ENCODE data around the gene SMCO3. TPM values are rescaled to one million over a fixed set of nuclear protein-coding genes. Genes with fewer than 3 reads are reported as not detected.

SMCO3 gene
- polyA plus RNA-seq, 2 of the 4 experiments (the other 2 are of a cell fraction): 0.06 TPM; not detected in 1

- peak; percentile 46 to 70 for DNase-seq (ENCODE audit: low read depth in 1 of 2, low spot score in 1 of 2)
- Histone ChIP-seq H3K9me3 (peaks cover 11% of the 10 kb centered on the region; the same call in 2 of the 3 replicates), H3K4me2 (peak overlapping the region; percentile 65), H3K4me3 (no peak overlapping the region), H3K27ac (peak overlapping the region; percentile 80 to 86), H3K4me1 (peaks cover 59% of the 10 kb centered on the region)
- FAIRE-seq: no peak
- ChIA-PET CTCF (interaction anchor here (1.0 to 2.7 kb wide), 2 partner anchors 30 to 38 kb away, joined by 3 to 12 read pairs; partner anchors contain the start of genes C12orf60 and WBP11), POLR2A (no interaction called here)
- 12% methylated on average over 3 of the region's 3 CpGs for WGBS (ENCODE audit: missing lambda C conversion rate)
- peak in 1 of 2 experiments; percentile 66; a peak in 3 of 6 replicates for ATAC-seq
- no peak for TF ChIP-seq ZSCAN20 (CRISPR knock-in tag; IDR thresholded peaks at IDR 0.05)
- TF ChIP-seq HMGXB4 (CRISPR knock-in tag; IDR thresholded peaks at IDR 0.05; ENCODE audit: borderline replicate concordance): no peak
- TF ChIP-seq ZNF302 (CRISPR knock-in tag; IDR thresholded peaks at IDR 0.05): no peak
- peak in 1 of 2 experiments; percentile 41; a peak in 1 of 5 replicates for TF ChIP-seq EP300 (IDR thresholded peaks at IDR 0.05)
- no peak for TF ChIP-seq FOSB (CRISPR knock-in tag; IDR thresholded peaks at IDR 0.05)
- peak; percentile 67 for TF ChIP-seq MAX (IDR thresholded peaks at IDR 0.05)
- no peak for TF ChIP-seq RCOR1 (IDR thresholded peaks at IDR 0.05; ENCODE audit: low read depth, low read length)
- TF ChIP-seq FOXS1 (CRISPR knock-in tag; IDR thresholded peaks at IDR 0.05): no peak
- no peak for TF ChIP-seq EHF (CRISPR knock-in tag; IDR thresholded peaks at IDR 0.05)
- no peak for TF ChIP-seq FOSL2 (IDR thresholded peaks at IDR 0.05)
- peak; percentile 31; the same call in 1 of the 2 replicates for TF ChIP-seq FOSL2 (CRISPR knock-in tag; IDR thresholded peaks at IDR 0.05)
- TF ChIP-seq NPAS2 (CRISPR knock-in tag; IDR thresholded peaks at IDR 0.05; ENCODE audit: borderline replicate concordance): no peak
- TF ChIP-seq HDAC2 (IDR thresholded peaks at IDR 0.05): no peak
- no peak for TF ChIP-seq KDM1A (IDR thresholded peaks at IDR 0.05; ENCODE audit: low read depth)
- no peak for TF ChIP-seq RAD21 (conservative IDR thresholded peaks at IDR 0.05 in 1 of 2, IDR thresholded peaks at IDR 0.05 in 1 of 2)
- TF ChIP-seq MYC (IDR thresholded peaks at IDR 0.05; ENCODE audit: borderline replicate concordance, low read length): no peak
- TF ChIP-seq USF2 (IDR thresholded peaks at IDR 0.05): no peak
- no peak for TF ChIP-seq CBX8 (IDR thresholded peaks at IDR 0.05)
- no peak for TF ChIP-seq SREBF2 (IDR thresholded peaks at IDR 0.05)
- no peak for TF ChIP-seq HOXB13 (CRISPR knock-in tag; IDR thresholded peaks at IDR 0.05; ENCODE audit: low read depth)
- TF ChIP-seq POLR2AphosphoS2 (conservative IDR thresholded peaks at IDR 0.05; ENCODE audit: low read length): no peak
- TF ChIP-seq ZC3H11A (IDR thresholded peaks at IDR 0.05): no peak
- no peak for TF ChIP-seq POLR2A (IDR thresholded peaks at IDR 0.05; ENCODE audit: low read length)
- no peak for TF ChIP-seq JUNB (IDR thresholded peaks at IDR 0.05)
- TF ChIP-seq ESRRA (IDR thresholded peaks at IDR 0.05; ENCODE audit: borderline replicate concordance, low read length): no peak
- no peak for TF ChIP-seq CHD2 (IDR thresholded peaks at IDR 0.05; ENCODE audit: low read length, partially characterized antibody)
- TF ChIP-seq NR3C1 (IDR thresholded peaks at IDR 0.05): no peak
- no peak for TF ChIP-seq BHLHE40 (IDR thresholded peaks at IDR 0.05; ENCODE audit: low read depth, low read length)
- no peak for TF ChIP-seq HOXB5 (CRISPR knock-in tag; IDR thresholded peaks at IDR 0.05)
- no peak for TF ChIP-seq SMC3 (IDR thresholded peaks at IDR 0.05)
- TF ChIP-seq E2F6 (IDR thresholded peaks at IDR 0.05; ENCODE audit: borderline replicate concordance, low read depth): no peak
- TF ChIP-seq CBX2 (IDR thresholded peaks at IDR 0.05; ENCODE audit: borderline replicate concordance, low read depth): no peak
- TF ChIP-seq NFE2L2 (conservative IDR thresholded peaks at IDR 0.05; ENCODE audit: low read length): no peak
- TF ChIP-seq CEBPB (IDR thresholded peaks at IDR 0.05): peak in 1 of 2 experiments; percentile 33; a peak in 2 of 4 replicates
- no peak for TF ChIP-seq EHMT2 (IDR thresholded peaks at IDR 0.05; ENCODE audit: low read depth)
- no peak for TF ChIP-seq ELK1 (IDR thresholded peaks at IDR 0.05; ENCODE audit: low read depth, low read length)
- no peak for TF ChIP-seq PHF8 (IDR thresholded peaks at IDR 0.05; ENCODE audit: borderline replicate concordance, low read depth)
- no peak for TF ChIP-seq RARB (CRISPR knock-in tag; IDR thresholded peaks at IDR 0.05)
- TF ChIP-seq GATA3 (IDR thresholded peaks at IDR 0.05; ENCODE audit: borderline replicate concordance): peak; percentile 74; the same call in 1 of the 2 replicates
- TF ChIP-seq PBX3 (IDR thresholded peaks at IDR 0.05): no peak
- TF ChIP-seq RNF2 (IDR thresholded peaks at IDR 0.05; ENCODE audit: borderline replicate concordance, low read depth): no peak
These were observed 27.8 kb upstream of the SMCO3 start for GRCh38 chr12:14841761-14842160.

Measured in A549 (cell line).